GM12875 (cell line): Measurements from ENCODE around the gene COL24A1.

ENCODE experiments used
- H3K4me3 ChIP-seq: one replicate; pipeline ENCODE4 v1.5.1; 2011; ENCODE audit warnings: low read depth, low read length, control low read depth
- CTCF ChIP-seq: IDR thresholded peaks from 2 replicates; pipeline ENCODE4 v1.5.1; 2011; ENCODE audit warnings: low read depth, mild to moderate bottlenecking, control low read depth, inconsistent platforms, low read length, moderate library complexity, borderline replicate concordance; ENCODE audit not compliant: insufficient read depth

COL24A1 gene

DNA sequence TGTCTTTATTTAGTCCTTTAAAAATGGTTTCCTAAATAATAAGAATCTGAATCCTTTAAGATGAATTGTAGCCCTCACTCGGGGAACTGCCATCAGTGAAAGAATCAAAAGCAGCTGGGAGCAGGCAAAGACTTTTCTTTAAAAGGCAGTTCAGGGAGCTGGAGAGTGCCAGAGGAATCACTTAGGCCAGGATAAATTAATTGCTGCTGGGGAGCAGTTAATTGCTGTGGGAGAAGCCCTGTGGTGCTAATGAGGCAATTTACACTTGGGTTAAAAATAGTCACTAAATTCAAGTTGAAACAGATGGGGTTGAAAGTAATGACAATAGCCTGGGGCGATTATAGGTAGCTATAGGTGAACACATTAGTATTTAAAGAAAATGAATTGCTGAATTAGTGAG lies 38.7 kb upstream of the COL24A1 start:
- no peak for TF ChIP-seq CTCF
- no peak overlapping the region for H3K4me3 ChIP-seq

DNA sequence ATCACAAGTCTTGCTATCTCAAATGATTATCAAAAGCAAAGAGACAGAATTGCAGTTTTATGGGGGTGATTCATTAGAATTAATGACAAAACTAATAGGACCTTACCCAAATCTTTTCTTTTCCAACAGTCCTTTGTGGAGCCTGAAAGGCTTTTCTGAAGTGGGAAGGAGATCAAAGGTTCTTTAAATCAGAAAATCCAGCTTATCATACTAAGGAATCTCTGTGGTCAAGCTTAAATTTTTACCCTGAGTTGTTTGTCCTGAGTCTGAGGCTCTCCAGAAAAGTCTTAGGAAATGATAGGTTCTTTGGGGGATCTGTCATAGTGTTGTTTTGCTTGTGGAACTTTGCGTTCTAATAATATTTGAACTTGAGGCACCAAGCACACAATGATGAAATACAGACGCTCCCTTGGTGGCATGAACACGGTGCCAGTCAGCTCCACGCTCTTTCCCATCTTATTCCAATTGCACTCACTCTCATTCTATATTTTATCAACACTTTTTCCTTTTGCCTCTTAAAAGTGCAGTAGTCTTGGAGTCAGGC lies 38.0 kb upstream of the COL24A1 start:
- H3K4me3 ChIP-seq, result no peak overlapping the region
- TF ChIP-seq CTCF, result no peak

DNA sequence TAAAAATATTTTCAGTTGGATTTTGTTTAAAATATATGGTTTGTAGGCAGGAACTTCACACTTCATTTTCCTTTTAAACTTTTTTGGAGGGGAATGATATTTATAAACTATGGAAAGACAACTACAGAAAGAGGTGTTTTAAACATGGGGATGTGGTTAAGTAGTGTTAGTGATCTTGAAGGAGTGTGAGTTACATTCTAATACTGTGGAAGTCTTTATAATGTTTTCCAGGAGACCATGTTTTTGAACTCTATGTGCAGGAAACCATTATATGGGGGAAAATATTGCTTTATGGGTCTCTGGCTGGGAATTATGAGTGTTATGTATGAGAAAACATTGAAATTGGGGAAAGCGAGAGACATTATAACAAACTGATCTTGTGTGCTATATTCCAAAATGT lies 35.8 kb upstream of the COL24A1 start:
- no peak for TF ChIP-seq CTCF
- H3K4me3 ChIP-seq, result no peak overlapping the region

GRCh38 chr1:86191958-86192357 lies 35.4 kb upstream of the COL24A1 start:
- no peak for TF ChIP-seq CTCF
- no peak overlapping the region for H3K4me3 ChIP-seq

GRCh38 chr1:86190873-86191272 lies 34.3 kb upstream of the COL24A1 start:
- no peak for TF ChIP-seq CTCF

DNA sequence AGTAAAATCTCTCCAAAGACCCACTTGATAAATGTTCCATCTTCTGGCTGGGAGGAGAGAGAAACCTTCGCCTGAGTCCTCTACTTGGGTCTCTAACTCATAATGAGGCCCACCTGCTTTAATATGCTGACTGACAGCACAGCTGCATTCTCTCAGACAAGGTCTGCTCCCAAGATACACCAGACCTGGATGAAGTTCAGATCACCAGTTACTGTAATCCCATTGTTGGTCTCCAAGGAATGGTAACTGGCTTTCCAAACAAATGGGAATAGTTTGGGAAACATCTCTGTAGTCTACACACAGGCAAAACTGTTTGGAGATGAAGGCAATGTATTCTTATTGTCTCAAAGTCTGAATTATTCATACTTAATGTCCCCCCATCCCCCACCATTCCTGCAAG lies 27.9 kb upstream of the COL24A1 start:
- H3K4me3 ChIP-seq, result no peak overlapping the region
- TF ChIP-seq CTCF, result no peak

More at GRCh38 chr1:86190873-86191272, 34.3 kb upstream of the COL24A1 start:
- H3K4me3 ChIP-seq, result no peak overlapping the region

DNA sequence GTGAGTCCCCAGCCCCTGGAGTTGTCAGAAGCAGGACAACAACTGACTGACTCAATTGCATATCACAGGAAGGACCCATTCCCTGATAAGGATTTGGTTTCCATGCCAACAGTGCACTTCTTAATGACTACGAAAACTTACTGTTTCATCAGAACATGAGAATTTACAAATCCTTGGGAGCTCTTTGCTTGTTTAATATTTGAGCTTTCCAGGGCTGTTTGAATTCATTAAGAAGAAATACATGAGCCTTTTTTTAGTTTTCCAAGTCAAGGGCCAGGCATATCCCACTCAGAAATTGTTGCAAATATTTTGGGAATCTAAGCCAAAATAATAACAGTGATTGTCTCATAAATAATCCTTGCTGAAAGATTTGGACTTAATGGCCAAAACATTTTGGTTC lies 27.2 kb upstream of the COL24A1 start:
- no peak for TF ChIP-seq CTCF
- no peak overlapping the region for H3K4me3 ChIP-seq
